ENCODE data around the gene GIGYF1.
"Not testable (repeated sequence)": the region's sequence is repeated elsewhere in the genome, so short reads cannot be mapped to it uniquely, and the experiment has no call there.

Gene GIGYF1, protein sequence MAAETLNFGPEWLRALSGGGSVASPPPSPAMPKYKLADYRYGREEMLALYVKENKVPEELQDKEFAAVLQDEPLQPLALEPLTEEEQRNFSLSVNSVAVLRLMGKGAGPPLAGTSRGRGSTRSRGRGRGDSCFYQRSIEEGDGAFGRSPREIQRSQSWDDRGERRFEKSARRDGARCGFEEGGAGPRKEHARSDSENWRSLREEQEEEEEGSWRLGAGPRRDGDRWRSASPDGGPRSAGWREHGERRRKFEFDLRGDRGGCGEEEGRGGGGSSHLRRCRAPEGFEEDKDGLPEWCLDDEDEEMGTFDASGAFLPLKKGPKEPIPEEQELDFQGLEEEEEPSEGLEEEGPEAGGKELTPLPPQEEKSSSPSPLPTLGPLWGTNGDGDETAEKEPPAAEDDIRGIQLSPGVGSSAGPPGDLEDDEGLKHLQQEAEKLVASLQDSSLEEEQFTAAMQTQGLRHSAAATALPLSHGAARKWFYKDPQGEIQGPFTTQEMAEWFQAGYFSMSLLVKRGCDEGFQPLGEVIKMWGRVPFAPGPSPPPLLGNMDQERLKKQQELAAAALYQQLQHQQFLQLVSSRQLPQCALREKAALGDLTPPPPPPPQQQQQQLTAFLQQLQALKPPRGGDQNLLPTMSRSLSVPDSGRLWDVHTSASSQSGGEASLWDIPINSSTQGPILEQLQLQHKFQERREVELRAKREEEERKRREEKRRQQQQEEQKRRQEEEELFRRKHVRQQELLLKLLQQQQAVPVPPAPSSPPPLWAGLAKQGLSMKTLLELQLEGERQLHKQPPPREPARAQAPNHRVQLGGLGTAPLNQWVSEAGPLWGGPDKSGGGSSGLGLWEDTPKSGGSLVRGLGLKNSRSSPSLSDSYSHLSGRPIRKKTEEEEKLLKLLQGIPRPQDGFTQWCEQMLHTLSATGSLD (N-terminal part only)

DNA sequence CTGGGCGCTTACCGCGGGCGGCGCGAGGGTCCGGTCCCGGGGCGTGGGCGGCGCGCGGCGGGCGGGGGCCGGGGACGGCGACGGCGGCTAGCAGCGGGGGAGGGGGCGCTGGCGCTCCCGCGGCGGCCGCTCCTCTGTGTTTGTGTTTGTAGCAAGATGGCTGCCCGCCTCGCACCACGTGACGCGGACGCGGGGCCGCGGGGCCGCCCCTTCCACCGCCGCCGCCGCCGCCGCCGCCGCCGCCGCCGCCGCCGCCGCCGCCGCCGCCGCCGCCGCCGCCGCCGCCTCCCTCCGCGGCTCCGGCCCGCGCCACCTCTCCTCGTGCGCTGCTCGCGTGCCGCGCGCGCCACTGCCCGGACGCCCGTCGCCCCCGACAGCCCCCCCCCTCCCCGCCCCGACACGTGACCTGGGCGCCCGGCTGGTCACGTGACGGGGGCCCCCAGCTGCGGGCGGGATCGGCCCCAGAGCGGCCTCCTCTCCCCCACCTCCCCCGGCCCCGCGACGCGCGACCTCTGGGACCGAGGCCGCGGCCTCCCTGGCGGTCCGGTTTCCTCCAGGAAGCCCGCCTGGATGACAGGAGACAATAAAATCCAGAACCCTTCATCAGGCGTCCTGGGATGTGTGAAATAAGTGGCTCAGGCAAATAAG lies at the start of gene GIGYF1:
TSS of gene GIGYF1 (minus strand) at position 153 of the 648 bp plus-strand sequence. CDS start 6,012 bp downstream, outside the sequence.
- H3K4me3 ChIP-seq (ENCODE audit: low read depth, low read length) = peak within 1 kb of the TSS; percentile 83
- no peak for DNase-seq (ENCODE audit: low read depth)

- no peak overlapping the region for H3K4me3 ChIP-seq (ENCODE audit: low read depth, low read length)
- DNase-seq (ENCODE audit: low read depth) = no peak
These were observed 45.9 kb upstream of the GIGYF1 start for GRCh38 chr7:100739934-100740333.

GRCh38 chr7:100736671-100737070 lies 42.6 kb upstream of the GIGYF1 start:
- H3K4me3 ChIP-seq (ENCODE audit: low read depth, low read length) = no peak overlapping the region
- no peak for DNase-seq (ENCODE audit: low read depth)

DNA sequence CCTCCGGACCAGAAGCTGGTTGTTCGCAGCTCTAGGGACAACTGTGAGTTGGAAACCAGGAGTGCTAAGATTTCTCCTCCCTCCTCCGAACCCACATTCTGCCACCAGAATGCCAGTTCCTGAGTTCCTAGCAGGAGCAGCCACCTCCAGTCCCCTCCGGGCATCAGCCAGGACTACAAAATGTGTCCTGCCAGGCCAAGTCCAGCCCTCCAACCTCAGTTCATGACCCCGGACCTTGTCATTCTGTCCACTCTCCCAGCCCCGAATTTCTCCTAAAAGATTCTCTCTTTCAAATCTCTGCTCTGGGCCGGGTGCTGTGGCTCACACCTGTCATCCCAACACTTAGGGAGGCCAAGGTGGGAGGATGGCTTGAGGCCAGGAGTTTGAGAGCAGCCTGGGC lies 41.7 kb upstream of the GIGYF1 start:
- no peak for DNase-seq (ENCODE audit: low read depth)
- H3K4me3 ChIP-seq (ENCODE audit: low read depth, low read length) = no peak overlapping the region

DNA sequence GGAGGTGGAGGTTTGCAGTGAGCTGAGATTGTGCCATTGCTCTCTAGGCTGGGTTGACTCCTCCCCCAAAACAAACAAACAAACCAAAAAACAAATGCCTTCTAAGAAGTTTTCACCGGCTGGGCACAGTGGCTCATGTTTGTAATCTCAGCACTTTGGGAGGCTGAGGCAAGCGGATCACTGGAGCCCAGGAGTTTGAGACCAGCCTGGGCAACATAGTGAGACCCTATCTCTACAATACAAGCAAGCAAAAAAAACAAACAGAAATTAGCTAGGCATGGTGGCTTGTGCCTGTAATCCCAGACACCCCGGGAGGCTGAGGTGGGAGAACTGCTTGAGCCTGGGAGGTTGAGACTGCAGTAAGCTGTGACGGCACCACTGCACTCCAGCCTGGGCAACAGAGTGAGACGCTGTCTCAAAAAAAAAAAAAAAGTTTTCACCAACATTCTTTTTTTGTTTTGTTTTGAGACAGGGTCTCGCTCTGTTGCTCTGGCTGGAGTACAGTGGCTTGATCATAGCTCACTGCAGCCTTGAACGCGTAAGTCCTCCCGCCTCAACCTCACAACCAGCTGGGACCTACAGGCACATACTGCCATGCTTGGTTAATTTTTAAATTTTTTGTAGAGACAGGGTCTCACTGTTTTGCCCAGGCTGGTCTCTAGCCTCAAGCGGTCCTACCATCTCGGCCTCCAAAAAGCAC lies 38.0 kb upstream of the GIGYF1 start:
- no peak overlapping the region for H3K4me3 ChIP-seq (ENCODE audit: low read depth, low read length)
- no peak for DNase-seq (ENCODE audit: low read depth)

DNA sequence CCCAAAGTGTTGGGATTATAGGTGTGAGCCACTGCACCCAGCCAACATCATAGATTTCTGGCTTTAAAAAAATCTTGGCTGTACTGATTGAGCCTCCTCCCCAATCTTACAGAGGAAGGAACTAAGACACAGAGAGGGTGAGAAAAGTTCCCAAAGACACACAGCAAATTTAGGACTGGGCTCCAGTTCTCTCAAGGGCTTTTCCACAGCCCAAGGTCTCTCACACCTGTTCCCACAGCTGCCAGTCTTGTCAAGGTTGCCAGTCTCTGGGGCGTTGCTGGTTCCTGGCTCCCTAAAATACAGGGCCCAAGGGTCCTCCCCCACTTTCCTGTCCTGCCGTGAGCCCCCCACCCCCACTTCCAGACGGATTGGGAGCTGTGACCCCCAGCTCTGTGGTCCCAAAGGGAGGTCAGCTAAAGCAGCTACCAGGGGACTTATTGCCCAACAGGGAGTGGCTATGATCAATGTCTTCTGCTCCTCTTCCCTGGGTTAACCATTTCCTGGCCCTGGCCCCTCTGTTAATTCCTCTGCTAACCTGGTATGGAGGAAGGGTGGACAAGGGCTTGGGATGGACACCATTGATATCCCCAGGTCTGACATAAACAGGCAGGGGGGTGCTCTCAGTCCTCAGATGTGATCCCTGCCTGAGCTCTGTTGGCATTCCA lies 36.2 kb upstream of the GIGYF1 start:
- DNase-seq (ENCODE audit: low read depth) = no peak
- H3K4me3 ChIP-seq (ENCODE audit: low read depth, low read length) = no peak overlapping the region

GRCh38 chr7:100728196-100728595 lies 34.1 kb upstream of the GIGYF1 start:
- DNase-seq (ENCODE audit: low read depth) = no peak
- no peak overlapping the region for H3K4me3 ChIP-seq (ENCODE audit: low read depth, low read length)

DNA sequence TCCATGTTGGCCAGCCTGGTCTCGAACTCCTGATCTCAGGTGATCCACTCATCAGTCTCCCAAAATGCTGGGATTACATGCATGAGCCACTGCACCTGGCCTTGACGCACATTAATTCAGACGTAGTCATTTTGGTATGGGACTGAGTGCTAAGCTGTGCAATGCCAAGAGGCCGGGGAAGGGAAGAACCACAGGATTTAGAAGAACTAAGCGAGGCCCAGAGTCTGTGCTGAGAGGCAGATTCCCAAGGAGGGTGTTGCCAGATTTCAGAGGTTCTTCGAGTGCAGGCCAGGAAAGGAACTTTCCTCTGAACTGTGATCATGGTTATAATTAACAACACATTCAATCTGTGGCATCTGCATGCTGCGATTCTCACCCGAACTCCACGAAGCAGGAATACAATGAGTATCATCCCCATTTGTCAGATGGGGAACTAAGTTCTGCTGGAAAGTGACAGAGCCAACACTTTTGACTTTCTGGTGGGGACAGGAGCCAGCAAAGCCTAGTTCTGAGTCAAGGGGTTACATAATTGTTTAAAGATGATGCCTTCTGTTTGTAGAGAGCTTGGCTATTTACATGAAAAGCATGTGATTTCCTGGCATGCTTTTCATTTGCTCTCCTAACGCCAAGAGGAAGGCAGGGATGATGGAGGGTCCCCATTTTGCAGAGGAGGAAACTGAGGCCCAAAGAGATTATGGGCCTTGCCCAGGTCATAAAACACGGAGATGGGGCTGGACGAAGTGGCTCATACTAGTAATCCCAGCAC lies 33.1 kb upstream of the GIGYF1 start:
- H3K4me3 ChIP-seq (ENCODE audit: low read depth, low read length) = no peak overlapping the region
- DNase-seq (ENCODE audit: low read depth) = peak; percentile 68

GRCh38 chr7:100724364-100724763 lies 30.3 kb upstream of the GIGYF1 start:
- H3K4me3 ChIP-seq (ENCODE audit: low read depth, low read length); DNase-seq (ENCODE audit: low read depth): not testable (repeated sequence)

- H3K4me3 ChIP-seq (ENCODE audit: low read depth, low read length) = no peak overlapping the region
- no peak for DNase-seq (ENCODE audit: low read depth)
These were observed 29.8 kb upstream of the GIGYF1 start for GRCh38 chr7:100723732-100724275.

GRCh38 chr7:100722480-100723212 lies 28.6 kb upstream of the GIGYF1 start:
- no peak overlapping the region for H3K4me3 ChIP-seq (ENCODE audit: low read depth, low read length)

GRCh38 chr7:100721505-100721812 lies 27.4 kb upstream of the GIGYF1 start:
- no peak overlapping the region for H3K4me3 ChIP-seq (ENCODE audit: low read depth, low read length)
- no peak for DNase-seq (ENCODE audit: low read depth)

More at GRCh38 chr7:100722480-100723212, 28.6 kb upstream of the GIGYF1 start:
- DNase-seq (ENCODE audit: low read depth) = no peak

- DNase-seq (ENCODE audit: low read depth) = no peak
- peak overlapping the region; percentile 17 for H3K4me3 ChIP-seq (ENCODE audit: low read depth, low read length)
These were observed 26.8 kb upstream of the GIGYF1 start for GRCh38 chr7:100720671-100721504.

DNA sequence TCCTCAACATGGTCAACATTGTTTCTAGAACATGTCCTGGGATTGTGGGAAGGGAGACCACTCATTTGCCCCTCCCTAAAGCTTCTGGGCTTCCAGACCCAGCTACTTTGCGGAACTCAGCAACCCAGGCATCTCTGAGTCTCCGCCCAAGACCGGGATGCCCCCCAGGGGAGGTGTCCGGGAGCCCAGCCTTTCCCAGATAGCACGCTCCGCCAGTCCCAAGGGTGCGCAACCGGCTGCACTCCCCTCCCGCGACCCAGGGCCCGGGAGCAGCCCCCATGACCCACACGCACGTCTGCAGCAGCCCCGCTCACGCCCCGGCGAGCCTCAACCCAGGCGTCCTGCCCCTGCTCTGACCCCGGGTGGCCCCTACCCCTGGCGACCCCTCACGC lies 26.2 kb upstream of the GIGYF1 start, which contains the start of gene EPO:
TSS of gene EPO (plus strand) at position 190 of the 392 bp plus-strand sequence. CDS start 513 bp downstream, outside the sequence.
- H3K4me3 ChIP-seq (ENCODE audit: low read depth, low read length) = peak within 1 kb of the TSS; percentile 17
- no peak for DNase-seq (ENCODE audit: low read depth)

DNA sequence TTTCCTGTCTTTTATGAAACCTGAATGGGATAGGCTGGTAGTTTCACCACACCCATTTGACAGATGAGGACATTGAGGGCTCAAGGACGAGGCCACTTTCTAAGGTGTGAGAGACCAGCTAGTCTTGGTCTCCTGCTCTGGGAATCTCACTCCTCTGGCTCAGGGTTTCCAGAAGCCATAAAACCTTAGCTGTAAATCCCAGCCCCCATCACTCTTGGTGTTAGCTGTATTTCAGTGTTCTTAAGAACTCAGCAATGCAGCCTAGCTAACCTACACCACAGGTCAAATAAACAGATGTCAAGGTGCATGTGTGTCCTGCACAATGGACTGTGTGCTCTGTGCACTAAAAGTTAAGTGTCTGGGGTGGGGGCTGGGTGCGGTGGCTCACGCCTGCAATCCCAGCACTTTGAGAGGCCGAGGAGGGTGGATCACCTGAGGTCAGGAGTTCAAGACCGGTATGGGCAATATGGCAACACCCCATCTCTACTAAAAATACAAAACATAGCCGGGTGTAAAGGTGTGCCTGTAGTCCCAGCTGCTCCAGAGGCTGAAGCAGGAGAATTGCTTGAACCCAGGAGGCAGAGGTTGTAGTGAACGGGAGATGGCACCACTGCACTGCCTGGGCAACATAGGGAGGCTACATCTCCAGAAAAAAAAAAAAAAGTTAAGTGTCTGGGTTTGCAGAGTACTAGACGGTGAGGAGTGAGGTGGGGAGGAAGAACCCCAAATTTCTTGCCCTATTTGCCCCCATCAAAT lies 25.7 kb upstream of the GIGYF1 start:
- H3K4me3 ChIP-seq (ENCODE audit: low read depth, low read length) = no peak overlapping the region
- no peak for DNase-seq (ENCODE audit: low read depth)

DNA sequence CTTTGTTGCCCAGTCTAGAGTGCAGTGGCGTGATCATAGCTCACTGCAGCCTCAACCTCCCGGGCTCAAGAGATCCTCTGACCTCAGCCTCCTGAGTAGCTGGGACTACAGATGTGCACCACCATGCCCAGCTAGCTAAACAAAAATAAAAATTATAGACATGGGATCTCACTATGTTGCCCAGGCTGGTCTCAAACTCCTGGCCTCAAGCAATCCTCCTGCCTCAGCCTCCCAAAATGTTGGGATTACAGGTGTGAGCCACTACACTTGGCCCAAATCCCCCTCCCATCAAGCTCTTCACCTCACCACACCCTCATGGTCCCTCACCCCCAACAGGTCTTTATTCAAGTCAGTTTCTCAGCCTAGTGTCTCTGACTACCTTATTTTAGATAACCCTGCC lies 23.0 kb upstream of the GIGYF1 start:
- not testable (repeated sequence) for H3K4me3 ChIP-seq (ENCODE audit: low read depth, low read length); DNase-seq (ENCODE audit: low read depth)

Measured in skeletal muscle cell (primary cell).